Activated T-cell treated with anti-CD3 and anti-CD28 coated beads, Interleukin-2, amount 50 U/mL, for 4 hours (primary cell): Measurements from ENCODE around the gene RPL27. TPM values are rescaled to one million over a fixed set of nuclear protein-coding genes. Genes with fewer than 3 reads are reported as not detected.
"Not testable (repeated sequence)": the region's sequence is repeated elsewhere in the genome, so short reads cannot be mapped to it uniquely, and the experiment has no call there.

Experiments
- ATAC-seq, 2 donors: fragments of 200-7000 bp; cut with Tn5 transposase; one replicate each; pipeline ENCODE4 v1.10.0; 2021
- DNase-seq: peaks from one replicate; pipeline ENCODE4 v3.0.0-alpha.2; 2020
- H3K27me3 Mint-ChIP-seq: one replicate; pipeline ENCODE4 v1.8.0; 2021; ENCODE audit warnings: low read depth, mixed read lengths
- H3K36me3 Mint-ChIP-seq: one replicate; pipeline ENCODE4 v1.8.0; 2022; ENCODE audit warnings: mixed read lengths; ENCODE audit not compliant: insufficient read depth
- H3K4me1 Mint-ChIP-seq: one replicate; pipeline ENCODE4 v1.8.0; 2021; ENCODE audit warnings: low read depth, mixed read lengths
- H3K4me3 Mint-ChIP-seq: one replicate; pipeline ENCODE4 v1.8.0; 2021; ENCODE audit warnings: mild to moderate bottlenecking, moderate library complexity, mixed read lengths
- H3K9me3 Mint-ChIP-seq: one replicate; pipeline ENCODE4 v1.8.0; 2021; ENCODE audit warnings: mixed read lengths
- total RNA-seq, 3 donors: library from RNA; stranded (reverse); gene quantifications; one replicate each; pipeline ENCODE4 v1.2.1, GENCODE V29; 2021

RPL27 gene
- total RNA-seq = 1,000 to 10,000 TPM; 1,553 to 1,718 (median 1,686) TPM

- H3K9me3 Mint-ChIP-seq = no peaks in the 10 kb centered on the region
- peak; percentile 97 for DNase-seq
- peaks cover 34% of the 10 kb centered on the region for H3K36me3 Mint-ChIP-seq
- no peaks in the 10 kb centered on the region for H3K27me3 Mint-ChIP-seq
- peak; percentile 95 to 96 for ATAC-seq
- peaks cover 21% of the 10 kb centered on the region for H3K4me1 Mint-ChIP-seq
- H3K4me3 Mint-ChIP-seq = peak within 1 kb of the TSS; percentile 98
Observed at GRCh38 chr17:42997984-42998938, at the start of gene RPL27. Gene RPL27, plus strand, starts transcription at chr17:42998419. Its CDS starts 332 bp downstream, at chr17:42998751.

DNA sequence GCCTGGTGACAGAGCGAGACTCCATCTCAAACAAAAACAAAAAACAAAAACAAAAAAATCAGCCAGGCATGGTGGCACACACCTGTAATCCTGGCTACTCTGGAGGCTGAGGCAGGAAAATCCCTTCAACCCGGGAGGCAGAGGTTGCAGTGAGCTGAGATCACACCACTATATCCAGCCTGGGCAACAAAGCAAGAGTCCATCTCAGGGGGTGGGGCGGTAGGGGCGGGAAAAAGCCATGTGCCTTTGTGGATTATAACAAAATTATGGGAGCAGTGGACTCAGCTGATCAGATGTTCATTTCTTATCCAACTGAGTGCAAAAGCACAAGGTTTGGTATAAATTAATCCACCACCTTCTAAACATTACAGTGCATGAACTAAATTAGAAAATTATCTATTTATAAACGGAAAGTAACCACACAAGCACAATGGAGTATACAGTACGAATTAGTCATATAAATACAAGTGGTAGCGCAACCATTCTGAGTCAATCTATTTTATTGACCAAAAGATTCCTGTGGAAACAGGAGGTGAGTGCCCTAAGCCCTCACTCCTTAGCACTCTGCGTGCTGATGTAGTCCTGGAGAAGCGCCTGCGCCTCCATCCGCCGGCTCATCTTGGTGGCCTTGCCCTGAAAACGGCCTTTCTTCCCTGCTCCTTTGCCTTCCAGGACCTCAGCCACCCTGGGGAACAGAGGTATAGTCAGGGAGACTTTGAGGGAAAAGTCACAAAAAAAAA, 48.0 kb upstream of the RPL27 start:
- no peaks in the 10 kb centered on the region for H3K27me3 Mint-ChIP-seq
- no peak overlapping the region for H3K4me3 Mint-ChIP-seq
- peaks cover 38% of the 10 kb centered on the region for H3K36me3 Mint-ChIP-seq
- no peaks in the 10 kb centered on the region for H3K4me1 Mint-ChIP-seq
- no peak for DNase-seq
- H3K9me3 Mint-ChIP-seq = no peaks in the 10 kb centered on the region
- no peak for ATAC-seq

DNA sequence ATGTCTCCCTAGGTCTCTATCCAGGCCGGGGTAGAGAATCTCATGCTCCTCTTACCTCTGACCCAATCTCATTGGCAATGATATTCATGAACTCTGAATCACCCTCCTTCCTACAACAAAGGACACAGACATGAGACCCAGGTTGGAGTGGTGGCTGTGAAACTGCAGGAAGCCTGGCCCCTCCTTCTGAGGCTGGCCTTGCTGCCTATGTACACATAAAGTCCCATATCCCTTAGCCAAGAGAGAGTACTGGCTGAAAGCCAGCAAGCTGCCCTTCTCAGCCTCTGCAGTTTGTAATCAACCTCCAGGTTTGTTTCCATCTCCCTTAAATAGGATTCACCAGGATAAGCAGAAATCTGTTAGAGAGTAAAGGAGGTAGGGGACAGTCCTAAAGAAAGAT, 44.5 kb upstream of the RPL27 start:
- Mint-ChIP-seq H3K4me3 (no peak overlapping the region), H3K4me1 (peaks cover 1% of the 10 kb centered on the region), H3K27me3 (no peaks in the 10 kb centered on the region), H3K36me3 (peaks cover 48% of the 10 kb centered on the region), H3K9me3 (no peaks in the 10 kb centered on the region)
- ATAC-seq = no peak
- DNase-seq = no peak

DNA sequence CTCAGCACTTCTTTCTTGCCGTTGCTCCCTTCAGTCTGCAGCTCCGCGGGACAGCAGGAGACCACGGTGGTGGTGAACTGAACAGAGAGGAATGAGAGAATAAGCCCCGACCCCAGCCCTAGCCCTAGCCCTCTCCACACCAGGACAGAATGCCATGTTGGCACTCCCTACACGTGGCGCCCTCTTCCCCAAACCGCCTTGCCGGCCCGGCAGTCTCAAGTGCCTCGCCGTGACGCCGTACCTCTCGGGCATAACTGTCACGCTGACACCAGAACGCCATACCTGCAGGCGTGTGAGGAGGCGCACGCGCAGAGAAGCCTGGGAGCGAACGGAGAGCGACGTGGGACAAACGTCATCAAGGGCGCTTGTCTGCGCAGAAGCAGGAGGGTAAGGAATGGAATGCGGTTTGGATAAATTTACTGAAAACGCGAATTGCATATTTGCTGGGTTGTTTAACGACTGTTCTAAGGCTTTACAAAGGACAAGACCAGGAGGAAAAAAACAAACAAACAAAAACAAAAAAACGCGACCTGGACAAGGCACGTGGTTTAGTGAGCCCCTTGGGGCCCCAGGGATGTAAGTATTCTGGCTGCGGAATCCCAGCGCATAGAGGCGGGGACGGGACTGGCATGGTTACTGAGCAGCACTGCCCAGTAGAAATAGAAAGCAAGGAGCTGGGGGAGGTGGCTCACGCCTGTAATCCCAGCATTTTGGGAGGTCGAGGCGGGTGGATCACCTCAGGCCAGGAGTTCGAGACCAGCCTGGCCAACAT, 33.9 kb upstream of the RPL27 start, which contains the start of gene AARSD1:
Gene AARSD1 (minus strand): TSS at position 294 of the 772 bp plus-strand sequence. CDS start 14 bp downstream, at position 280.
- DNase-seq = peak; percentile 83
- Mint-ChIP-seq H3K27me3 (no peaks in the 10 kb centered on the region), H3K9me3 (no peaks in the 10 kb centered on the region), H3K4me1 (peaks cover 16% of the 10 kb centered on the region), H3K36me3 (peaks cover 21% of the 10 kb centered on the region), H3K4me3 (peak within 1 kb of the TSS; percentile 94)
- peak; percentile 99 for ATAC-seq

GRCh38 chr17:42967925-42968324, 30.3 kb upstream of the RPL27 start:
- no peaks in the 10 kb centered on the region for H3K27me3 Mint-ChIP-seq
- H3K4me1 Mint-ChIP-seq = peaks cover 10% of the 10 kb centered on the region
- no peak overlapping the region for H3K4me3 Mint-ChIP-seq
- no peak for ATAC-seq
- peaks cover 6% of the 10 kb centered on the region for H3K36me3 Mint-ChIP-seq
- no peaks in the 10 kb centered on the region for H3K9me3 Mint-ChIP-seq
- DNase-seq = no peak

GRCh38 chr17:42969001-42969581, 29.1 kb upstream of the RPL27 start:
- Mint-ChIP-seq H3K27me3 (no peaks in the 10 kb centered on the region), H3K4me1 (peaks cover 6% of the 10 kb centered on the region), H3K4me3 (no peak overlapping the region), H3K36me3 (peaks cover 1% of the 10 kb centered on the region), H3K9me3 (no peaks in the 10 kb centered on the region)
- ATAC-seq = no peak
- DNase-seq = no peak

DNA sequence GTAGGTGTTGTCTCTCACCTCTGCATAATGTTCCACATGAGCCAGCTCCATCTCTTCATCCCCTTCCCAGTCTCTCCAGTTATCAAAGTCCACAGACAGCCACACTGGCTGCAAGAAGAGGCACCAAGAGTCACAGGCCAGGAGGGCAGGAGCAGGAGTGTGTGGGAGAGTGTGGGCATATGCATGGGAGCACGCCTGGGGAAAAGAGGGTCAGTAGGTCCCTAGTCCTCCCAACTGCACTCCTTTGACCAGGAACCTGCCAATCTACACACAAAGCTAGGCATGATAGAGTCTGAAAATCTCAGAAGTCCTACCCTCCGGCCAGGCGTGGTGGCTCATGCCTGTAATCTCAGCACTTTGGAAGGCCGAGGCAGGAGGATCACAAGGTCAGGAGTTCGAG, 26.6 kb upstream of the RPL27 start:
- H3K4me1 Mint-ChIP-seq = no peaks in the 10 kb centered on the region
- no peak for ATAC-seq
- H3K27me3 Mint-ChIP-seq = no peaks in the 10 kb centered on the region
- H3K9me3 Mint-ChIP-seq = no peaks in the 10 kb centered on the region
- H3K4me3 Mint-ChIP-seq = no peak overlapping the region
- no peak for DNase-seq
- H3K36me3 Mint-ChIP-seq = no peaks in the 10 kb centered on the region

DNA sequence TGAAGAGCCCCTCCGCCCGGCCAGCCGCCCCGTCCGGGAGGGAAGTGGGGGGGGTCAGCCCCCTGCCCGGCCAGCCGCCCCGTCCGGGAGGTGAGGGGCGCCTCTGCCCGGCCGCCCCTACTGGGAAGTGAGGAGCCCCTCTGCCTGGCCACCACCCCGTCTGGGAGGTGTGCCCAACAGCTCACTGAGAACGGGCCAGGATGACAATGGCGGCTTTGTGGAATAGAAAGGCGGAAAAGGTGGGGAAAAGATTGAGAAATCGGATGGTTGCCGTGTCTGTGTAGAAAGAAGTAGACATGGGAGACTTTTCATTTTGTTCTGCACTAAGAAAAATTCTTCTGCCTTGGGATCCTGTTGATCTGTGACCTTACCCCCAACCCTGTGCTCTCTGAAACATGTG, 24.9 kb upstream of the RPL27 start:
- H3K36me3 Mint-ChIP-seq, H3K9me3 Mint-ChIP-seq, ATAC-seq, DNase-seq, H3K4me3 Mint-ChIP-seq, H3K4me1 Mint-ChIP-seq, H3K27me3 Mint-ChIP-seq: not testable (repeated sequence)

DNA sequence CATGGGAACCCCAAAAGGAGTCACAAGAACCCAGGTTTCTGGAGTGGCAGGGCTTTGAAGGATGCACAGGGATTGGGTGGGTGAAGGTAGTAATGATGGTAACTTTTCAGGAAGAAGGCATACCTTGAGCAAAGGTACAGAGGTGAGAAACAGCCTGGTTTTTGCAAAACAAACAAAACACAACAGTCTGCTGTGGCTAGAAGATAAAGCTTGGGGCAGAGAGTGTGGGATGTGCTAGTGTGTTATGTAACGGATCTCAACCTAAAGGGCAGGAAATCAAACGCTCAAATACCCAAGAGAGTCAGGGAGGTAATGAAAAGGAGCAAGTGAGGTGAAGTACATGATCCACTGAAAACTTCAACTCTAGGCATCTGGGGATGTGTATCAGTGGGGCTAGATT, 23.0 kb upstream of the RPL27 start:
- no peak for DNase-seq
- Mint-ChIP-seq H3K9me3 (no peaks in the 10 kb centered on the region), H3K36me3 (no peaks in the 10 kb centered on the region), H3K4me3 (no peak overlapping the region), H3K27me3 (no peaks in the 10 kb centered on the region), H3K4me1 (peaks cover 9% of the 10 kb centered on the region)
- no peak for ATAC-seq

GRCh38 chr17:42975701-42976100, 22.5 kb upstream of the RPL27 start:
- not testable (repeated sequence) for DNase-seq, H3K9me3 Mint-ChIP-seq, H3K36me3 Mint-ChIP-seq, ATAC-seq, H3K4me3 Mint-ChIP-seq, H3K27me3 Mint-ChIP-seq
- H3K4me1 Mint-ChIP-seq = peaks cover 11% of the 10 kb centered on the region

GRCh38 chr17:42979511-42980273, 18.5 kb upstream of the RPL27 start, which contains the start of gene PTGES3L:
Gene PTGES3L, minus strand, starts transcription at chr17:42980080. Its CDS starts 27 bp downstream, at chr17:42980053.
- Mint-ChIP-seq H3K36me3 (peaks cover 2% of the 10 kb centered on the region), H3K4me1 (peaks cover 31% of the 10 kb centered on the region), H3K4me3 (peak within 1 kb of the TSS; percentile 100), H3K27me3 (no peaks in the 10 kb centered on the region), H3K9me3 (no peaks in the 10 kb centered on the region)
- ATAC-seq = peak; percentile 47 to 63
- DNase-seq = no peak

DNA sequence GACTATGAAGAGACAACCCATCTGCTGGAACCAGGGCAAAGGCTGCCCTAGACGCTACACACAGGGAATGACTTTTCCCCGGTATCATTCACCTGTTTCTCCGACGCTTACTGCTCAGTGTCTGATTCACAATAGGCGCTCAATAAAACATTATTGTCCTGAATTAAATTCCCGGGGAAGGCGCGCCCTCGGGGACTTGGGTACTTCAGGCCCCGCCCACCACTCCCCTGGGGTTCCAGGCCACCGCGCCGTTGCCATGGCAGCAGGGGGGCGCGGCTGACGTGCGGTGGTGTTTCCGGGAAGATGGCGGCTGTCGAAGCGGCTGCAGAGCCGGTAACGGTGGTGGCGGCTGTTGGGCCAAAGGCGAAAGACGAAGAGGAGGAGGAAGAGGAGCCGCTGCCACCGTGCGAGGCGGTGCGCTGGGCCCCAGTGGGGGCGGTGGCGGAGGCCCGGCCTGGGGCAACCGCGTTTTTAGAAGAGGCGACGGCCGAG, 17.9 kb upstream of the RPL27 start, which contains the start of gene RUNDC1:
Gene RUNDC1 (plus strand): TSS at position 292 of the 492 bp plus-strand sequence. CDS start 12 bp downstream, at position 304.
- H3K9me3 Mint-ChIP-seq = no peaks in the 10 kb centered on the region
- peaks cover 34% of the 10 kb centered on the region for H3K4me1 Mint-ChIP-seq
- H3K27me3 Mint-ChIP-seq = no peaks in the 10 kb centered on the region
- peak; percentile 87 to 89 for ATAC-seq
- DNase-seq = peak; percentile 91
- peak within 1 kb of the TSS; percentile 100 for H3K4me3 Mint-ChIP-seq
- H3K36me3 Mint-ChIP-seq = peaks cover 5% of the 10 kb centered on the region
